ENCODE results near the gene CIBAR2. TPM values are rescaled to one million over a fixed set of nuclear protein-coding genes. Genes with fewer than 3 reads are reported as not detected.
A peak's percentile ranks its signal among the peaks of the same experiment; 100 is the strongest.
"Not testable (repeated sequence)": the region's sequence is repeated elsewhere in the genome, so short reads cannot be mapped to it uniquely, and the experiment has no call there.

Gene CIBAR2
- total RNA-seq, 1 experiment from 2014 or later = not detected

- DNase-seq (ENCODE audit: extremely low read depth, low read depth) = no peak
These were observed 17.8 kb upstream of the CIBAR2 start for GRCh38 chr16:85129876-85130704.

DNA sequence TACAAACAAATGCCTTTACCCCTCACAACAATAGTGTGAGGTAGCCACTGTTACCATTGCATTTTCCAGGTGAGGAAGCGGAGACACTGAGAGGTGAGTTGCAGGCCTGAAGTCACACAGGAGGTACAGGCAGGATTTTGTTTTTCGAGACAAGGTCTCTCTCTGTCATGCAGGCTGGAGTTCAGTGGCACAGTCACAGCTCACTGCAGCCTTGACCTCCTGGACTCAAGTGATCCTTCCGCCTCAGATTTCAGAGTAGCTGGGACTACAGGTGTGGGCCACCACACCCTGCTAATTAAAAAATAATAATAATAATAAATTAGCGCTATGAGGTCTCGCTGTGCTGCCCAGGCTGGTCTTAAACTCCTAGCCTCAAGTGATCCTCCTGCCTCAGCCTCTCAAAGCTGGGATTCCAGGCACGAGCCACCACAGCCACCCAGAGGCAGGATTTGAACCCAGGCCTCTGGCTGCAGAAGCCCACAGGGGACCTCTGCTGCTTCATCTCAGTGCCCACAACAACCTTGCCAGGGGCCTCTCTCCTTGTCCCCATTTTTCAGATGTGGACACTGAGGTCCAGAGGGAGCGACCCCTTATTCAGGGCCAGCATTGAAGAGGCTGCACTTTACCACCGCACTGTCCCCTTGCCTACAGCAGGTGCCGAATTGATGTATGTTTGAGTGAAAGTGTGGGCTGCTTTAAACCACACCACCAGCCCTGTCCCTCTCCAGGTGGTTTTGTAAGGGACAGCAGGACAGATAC, 16.0 kb upstream of the CIBAR2 start:
- DNase-seq (ENCODE audit: extremely low read depth, low read depth) = no peak

DNA sequence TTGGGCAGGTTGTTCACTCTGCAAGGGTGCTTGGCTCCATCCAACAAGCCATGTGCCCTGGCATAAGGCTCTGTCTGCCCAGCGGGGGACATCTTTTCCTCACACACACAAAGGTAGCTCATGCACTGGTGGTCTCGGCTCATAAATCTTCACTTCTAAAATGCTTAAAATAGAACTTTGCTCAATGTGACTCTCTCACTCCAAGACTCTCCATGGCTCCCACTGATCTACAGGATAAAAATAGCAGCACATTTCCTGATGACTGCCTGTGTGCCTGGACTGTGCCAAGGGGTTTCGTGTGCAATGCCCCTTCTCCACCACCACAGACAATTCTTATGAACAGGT, 15.1 kb upstream of the CIBAR2 start:
- no peak for DNase-seq (ENCODE audit: extremely low read depth, low read depth)

DNA sequence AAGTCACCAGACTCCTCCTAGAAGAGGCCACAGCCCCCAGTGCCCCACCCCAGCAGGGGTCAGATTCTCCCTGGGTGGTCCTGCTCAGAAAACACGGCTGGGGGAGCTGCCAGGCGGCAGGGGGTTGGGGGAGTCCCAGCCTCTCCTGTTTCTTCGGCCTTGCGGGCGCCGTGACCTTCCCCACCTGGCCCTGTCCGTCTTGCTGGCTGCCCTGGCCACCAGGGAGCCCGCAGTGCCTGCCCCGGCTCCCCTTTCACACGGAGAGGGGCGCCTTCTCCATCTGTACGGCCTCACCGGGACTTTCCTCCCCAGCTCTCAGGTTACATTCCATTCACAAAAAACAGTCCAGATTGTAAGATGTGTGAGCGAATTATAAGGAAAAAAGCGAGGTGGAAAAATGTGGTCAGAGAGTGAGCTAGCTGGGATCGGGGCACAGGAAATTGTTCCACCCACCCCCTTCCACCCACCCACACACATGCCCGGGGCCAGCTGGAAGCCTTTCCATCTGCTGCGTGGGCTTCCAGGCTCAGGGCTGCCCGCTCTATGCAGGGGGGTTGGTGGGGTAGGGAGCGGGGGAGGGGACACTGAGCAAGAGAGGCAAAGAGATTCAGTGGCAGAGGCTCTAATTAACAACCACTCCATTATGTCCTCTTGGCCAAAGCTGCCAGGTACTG, 14.6 kb upstream of the CIBAR2 start:
- no peak for DNase-seq (ENCODE audit: extremely low read depth, low read depth)

- no peak for DNase-seq (ENCODE audit: extremely low read depth, low read depth)
These were observed 14.1 kb upstream of the CIBAR2 start for GRCh38 chr16:85126394-85126704.

- no peak for DNase-seq (ENCODE audit: extremely low read depth, low read depth)
These were observed 13.5 kb upstream of the CIBAR2 start for GRCh38 chr16:85125570-85126393.

GRCh38 chr16:85124636-85125346, 12.5 kb upstream of the CIBAR2 start:
- DNase-seq (ENCODE audit: extremely low read depth, low read depth) = no peak

GRCh38 chr16:85123891-85124635, 11.8 kb upstream of the CIBAR2 start:
- DNase-seq (ENCODE audit: extremely low read depth, low read depth) = no peak

GRCh38 chr16:85123441-85123840, 11.2 kb upstream of the CIBAR2 start:
- DNase-seq (ENCODE audit: extremely low read depth, low read depth) = not testable (repeated sequence)

- no peak for DNase-seq (ENCODE audit: extremely low read depth, low read depth)
These were observed 7.7 kb upstream of the CIBAR2 start for GRCh38 chr16:85120006-85120340.

GRCh38 chr16:85117418-85117817, 5.1 kb upstream of the CIBAR2 start:
- DNase-seq (ENCODE audit: extremely low read depth, low read depth) = no peak

- DNase-seq (ENCODE audit: extremely low read depth, low read depth) = peak; percentile 68
These were observed 2.8 kb upstream of the CIBAR2 start for GRCh38 chr16:85114909-85115567.

DNA sequence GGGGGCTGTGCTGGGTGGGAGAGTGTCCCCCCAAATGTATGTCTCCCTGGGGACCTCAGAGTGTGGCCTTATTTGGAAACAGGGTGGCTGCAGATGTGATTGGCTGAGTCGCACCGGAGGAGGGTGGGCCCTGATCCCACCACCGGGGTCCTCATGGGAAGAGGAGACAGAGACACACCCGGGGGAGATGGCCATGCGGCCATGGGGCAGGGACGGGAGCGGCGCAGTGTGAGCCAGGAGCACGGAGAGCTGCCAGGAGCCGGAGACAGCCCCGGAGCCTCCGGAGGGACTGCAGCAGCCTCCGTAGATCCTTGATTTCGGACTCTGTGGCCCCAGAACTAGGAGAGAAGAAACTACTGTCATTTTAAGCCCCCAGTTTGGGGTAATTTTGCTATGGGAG, 1.6 kb upstream of the CIBAR2 start:
- no peak for DNase-seq (ENCODE audit: extremely low read depth, low read depth)

GRCh38 chr16:85113168-85113733, 979 bp upstream of the CIBAR2 start:
- DNase-seq (ENCODE audit: extremely low read depth, low read depth) = no peak

GRCh38 chr16:85111184-85111583, 1.1 kb downstream of the CIBAR2 start:
- DNase-seq (ENCODE audit: extremely low read depth, low read depth) = no peak

DNA sequence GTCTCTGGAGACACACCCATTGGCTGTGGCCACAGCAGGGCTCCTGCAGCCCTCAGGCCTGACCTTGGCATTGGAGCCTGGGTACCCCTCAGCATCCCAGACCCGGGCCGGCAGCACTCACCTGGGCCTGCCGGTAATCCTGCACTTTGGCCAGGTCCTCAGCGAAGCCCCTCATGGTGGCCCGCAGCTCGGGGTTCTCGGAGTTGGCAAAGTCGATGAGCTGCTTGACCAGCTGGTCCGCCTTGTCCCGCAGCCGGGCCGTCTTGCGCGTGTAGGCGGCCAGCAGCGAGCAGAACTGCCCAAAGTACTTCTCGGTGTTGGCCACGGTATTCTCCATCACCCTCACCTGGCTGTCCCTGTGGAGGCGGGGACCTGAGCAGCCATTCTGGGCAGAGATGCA, 2.2 kb downstream of the CIBAR2 start:
- no peak for DNase-seq (ENCODE audit: extremely low read depth, low read depth)

- DNase-seq (ENCODE audit: extremely low read depth, low read depth) = no peak
These were observed 4.7 kb downstream of the CIBAR2 start for GRCh38 chr16:85107532-85107931.

GRCh38 chr16:85107083-85107482, 5.2 kb downstream of the CIBAR2 start:
- DNase-seq (ENCODE audit: extremely low read depth, low read depth) = no peak

DNA sequence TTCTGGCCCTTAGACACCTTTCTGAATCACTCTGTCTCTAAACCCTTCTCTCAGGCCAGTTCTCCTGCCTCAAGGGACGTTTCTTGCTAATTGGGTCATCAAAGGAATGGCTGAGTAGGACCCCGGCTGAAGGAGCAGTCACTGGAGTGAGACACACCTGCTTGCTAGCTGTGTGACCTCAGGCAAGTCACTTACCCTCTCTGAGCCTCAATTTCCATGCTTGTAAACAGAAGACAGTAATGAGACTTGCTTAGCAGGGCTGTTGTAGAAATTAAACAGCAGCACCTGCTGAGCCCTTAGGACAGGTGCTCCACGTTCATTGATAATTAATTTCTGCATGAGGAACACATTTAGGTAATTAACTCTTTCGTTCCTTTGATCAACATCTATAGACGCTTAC, 6.8 kb downstream of the CIBAR2 start:
- DNase-seq (ENCODE audit: extremely low read depth, low read depth) = no peak
